ENCODE measurements around the gene SHISAL1.

The SHISAL1 gene

DNA sequence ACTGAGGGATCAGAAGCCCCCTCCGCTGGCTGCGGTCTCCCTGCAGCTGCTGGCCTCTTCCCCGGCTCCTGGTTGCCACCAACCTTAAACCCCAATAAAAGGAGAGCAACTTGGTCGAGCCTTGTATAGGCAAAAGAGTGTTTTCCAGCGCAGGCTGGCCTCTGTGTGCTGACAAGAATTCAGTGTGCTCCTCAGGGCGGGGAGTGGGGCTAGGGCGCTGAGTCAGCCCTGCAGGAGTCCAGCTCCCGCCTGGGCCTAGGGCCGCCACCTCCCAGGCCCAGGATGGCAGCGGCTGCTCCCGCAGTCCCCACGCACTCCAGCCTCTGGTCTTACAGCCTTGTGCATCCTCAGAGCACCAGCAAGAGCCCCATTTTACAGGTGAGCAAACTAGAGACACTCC is at the start of gene SHISAL1:
Gene SHISAL1, minus strand, starts transcription at position 186 of the 400 bp plus-strand sequence. CDS start 12,006 bp downstream, outside the sequence.
- H3K4me3 ChIP-seq (ENCODE audit: low read depth, low read length): no peak within 1 kb of the TSS
- H3K9ac ChIP-seq (ENCODE audit: low read depth, low read length): no peak within 1 kb of the TSS
- H3K27me3 ChIP-seq (ENCODE audit: control insufficient read depth, insufficient read depth, low read length): no peaks in the 10 kb centered on the region
- H3K9me3 ChIP-seq (ENCODE audit: control insufficient read depth, insufficient read depth, low read length): no peaks in the 10 kb centered on the region
- no peaks in the 10 kb centered on the region for H3K4me1 ChIP-seq (ENCODE audit: control insufficient read depth, insufficient read depth, low read length)
- H3K36me3 ChIP-seq (ENCODE audit: control insufficient read depth, insufficient read depth, low read length): no peaks in the 10 kb centered on the region

DNA sequence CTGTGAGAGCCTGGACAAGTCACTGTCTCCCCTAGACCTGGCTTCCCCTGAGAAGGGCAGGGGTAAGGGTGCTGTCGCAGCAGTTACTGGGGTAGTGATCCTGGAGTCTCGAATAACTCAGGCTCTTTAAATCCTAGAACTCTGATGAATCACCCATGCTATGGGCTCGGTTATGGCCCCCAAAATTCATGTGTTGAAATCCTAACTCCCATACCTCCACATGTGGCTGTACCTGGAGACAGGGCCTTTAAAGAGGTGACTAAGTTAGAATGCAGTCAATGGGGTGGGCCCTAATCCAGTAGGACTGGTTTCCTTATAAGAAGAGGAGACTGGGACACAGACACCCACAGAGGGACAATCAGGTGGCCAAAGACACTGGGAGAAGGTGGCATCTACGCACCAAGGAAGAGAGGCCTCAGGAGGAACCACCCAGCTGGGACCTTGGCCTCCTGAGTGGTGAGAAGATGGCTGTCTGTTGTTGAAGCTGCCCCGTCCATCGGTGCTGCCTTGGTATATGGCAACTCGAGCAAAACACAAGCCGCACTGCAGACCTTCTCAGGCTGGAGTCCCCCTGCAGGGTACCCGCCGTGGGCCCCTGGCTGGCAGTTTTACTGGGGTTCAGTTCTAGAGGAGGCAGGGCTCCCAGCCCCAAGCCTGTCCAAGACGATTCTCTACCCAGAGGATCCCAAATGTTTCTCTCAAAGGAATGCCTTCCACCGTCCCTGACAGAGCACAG is 48.8 kb upstream of the SHISAL1 start:
- Histone ChIP-seq H3K4me1 (ENCODE audit: control insufficient read depth, insufficient read depth, low read length) (no peaks in the 10 kb centered on the region), H3K27me3 (ENCODE audit: control insufficient read depth, insufficient read depth, low read length) (no peaks in the 10 kb centered on the region), H3K9me3 (ENCODE audit: control insufficient read depth, insufficient read depth, low read length) (no peaks in the 10 kb centered on the region), H3K36me3 (ENCODE audit: control insufficient read depth, insufficient read depth, low read length) (no peaks in the 10 kb centered on the region), H3K9ac (ENCODE audit: low read depth, low read length) (no peak overlapping the region), H3K4me3 (ENCODE audit: low read depth, low read length) (no peak overlapping the region)

- Histone ChIP-seq H3K4me3 (ENCODE audit: low read depth, low read length) (no peak overlapping the region), H3K9me3 (ENCODE audit: control insufficient read depth, insufficient read depth, low read length) (no peaks in the 10 kb centered on the region), H3K4me1 (ENCODE audit: control insufficient read depth, insufficient read depth, low read length) (no peaks in the 10 kb centered on the region), H3K9ac (ENCODE audit: low read depth, low read length) (no peak overlapping the region), H3K36me3 (ENCODE audit: control insufficient read depth, insufficient read depth, low read length) (no peaks in the 10 kb centered on the region), H3K27me3 (ENCODE audit: control insufficient read depth, insufficient read depth, low read length) (no peaks in the 10 kb centered on the region)
These were observed 48.1 kb upstream of the SHISAL1 start for GRCh38 chr22:44360668-44361381.

DNA sequence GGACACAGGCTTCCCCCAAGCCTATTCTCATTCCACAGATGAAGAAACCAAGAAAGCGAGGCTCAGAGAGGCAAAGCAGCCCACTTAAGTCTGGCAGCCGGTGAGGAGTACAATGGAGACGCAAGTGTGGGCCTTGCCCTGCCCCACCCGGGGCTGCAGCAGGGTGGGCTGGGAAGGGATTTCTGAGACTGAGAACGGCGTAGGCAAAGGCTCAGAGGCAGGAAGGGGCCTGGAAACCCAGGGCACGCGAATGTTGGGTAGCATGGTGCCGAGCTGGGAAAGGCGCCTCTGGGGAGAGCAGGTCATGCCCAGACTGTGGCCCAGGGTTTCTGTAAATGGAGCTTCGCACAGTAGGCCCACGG is 47.5 kb upstream of the SHISAL1 start:
- no peaks in the 10 kb centered on the region for H3K4me1 ChIP-seq (ENCODE audit: control insufficient read depth, insufficient read depth, low read length)
- no peak overlapping the region for H3K4me3 ChIP-seq (ENCODE audit: low read depth, low read length)
- no peak overlapping the region for H3K9ac ChIP-seq (ENCODE audit: low read depth, low read length)
- H3K27me3 ChIP-seq (ENCODE audit: control insufficient read depth, insufficient read depth, low read length): no peaks in the 10 kb centered on the region
- H3K9me3 ChIP-seq (ENCODE audit: control insufficient read depth, insufficient read depth, low read length): no peaks in the 10 kb centered on the region
- no peaks in the 10 kb centered on the region for H3K36me3 ChIP-seq (ENCODE audit: control insufficient read depth, insufficient read depth, low read length)

GRCh38 chr22:44359496-44360110 is 46.9 kb upstream of the SHISAL1 start:
- Histone ChIP-seq H3K4me3 (ENCODE audit: low read depth, low read length) (no peak overlapping the region), H3K4me1 (ENCODE audit: control insufficient read depth, insufficient read depth, low read length) (no peaks in the 10 kb centered on the region), H3K9ac (ENCODE audit: low read depth, low read length) (no peak overlapping the region), H3K27me3 (ENCODE audit: control insufficient read depth, insufficient read depth, low read length) (no peaks in the 10 kb centered on the region), H3K9me3 (ENCODE audit: control insufficient read depth, insufficient read depth, low read length) (no peaks in the 10 kb centered on the region), H3K36me3 (ENCODE audit: control insufficient read depth, insufficient read depth, low read length) (no peaks in the 10 kb centered on the region)

DNA sequence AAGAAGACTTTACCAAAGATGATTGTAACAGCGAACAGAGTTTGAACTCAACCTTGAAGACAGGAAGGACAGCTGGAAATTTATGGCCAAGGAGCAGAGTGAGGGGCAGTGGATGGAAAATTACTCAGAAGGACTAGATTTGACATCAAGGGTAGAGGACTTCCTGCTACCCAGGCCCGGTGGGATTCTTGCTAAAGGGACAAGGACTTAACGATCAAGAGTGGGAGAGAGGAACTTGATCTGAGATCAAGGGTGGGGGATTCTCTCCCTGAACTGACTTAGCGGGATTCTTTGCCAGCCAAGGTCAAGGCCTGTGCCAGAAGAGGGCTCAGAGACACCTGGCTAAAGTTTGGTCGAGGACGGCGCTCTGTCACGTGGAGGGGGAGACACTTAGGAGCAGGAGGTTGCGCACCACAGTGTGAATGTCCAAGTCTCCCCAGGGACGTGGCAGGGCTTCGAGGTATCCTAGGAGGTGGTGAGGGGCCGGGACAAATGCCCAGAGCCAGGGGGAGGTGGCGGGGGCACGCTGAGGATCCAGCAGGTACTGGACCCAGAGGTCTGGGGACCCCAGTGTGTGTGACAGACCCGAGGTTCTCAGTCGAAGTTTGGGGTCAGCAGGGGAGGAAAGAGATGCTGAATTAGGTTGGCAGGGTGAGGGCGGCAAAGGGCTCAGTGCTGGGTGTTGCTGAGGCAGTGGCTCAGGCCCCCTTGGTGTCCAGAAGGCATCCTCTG is 46.1 kb upstream of the SHISAL1 start:
- H3K9me3 ChIP-seq (ENCODE audit: control insufficient read depth, insufficient read depth, low read length): no peaks in the 10 kb centered on the region
- no peak overlapping the region for H3K9ac ChIP-seq (ENCODE audit: low read depth, low read length)
- no peaks in the 10 kb centered on the region for H3K4me1 ChIP-seq (ENCODE audit: control insufficient read depth, insufficient read depth, low read length)
- H3K27me3 ChIP-seq (ENCODE audit: control insufficient read depth, insufficient read depth, low read length): no peaks in the 10 kb centered on the region
- no peaks in the 10 kb centered on the region for H3K36me3 ChIP-seq (ENCODE audit: control insufficient read depth, insufficient read depth, low read length)
- H3K4me3 ChIP-seq (ENCODE audit: low read depth, low read length): no peak overlapping the region

- H3K9ac ChIP-seq (ENCODE audit: low read depth, low read length): no peak overlapping the region
- no peaks in the 10 kb centered on the region for H3K9me3 ChIP-seq (ENCODE audit: control insufficient read depth, insufficient read depth, low read length)
- H3K4me1 ChIP-seq (ENCODE audit: control insufficient read depth, insufficient read depth, low read length): no peaks in the 10 kb centered on the region
These were observed 45.3 kb upstream of the SHISAL1 start for GRCh38 chr22:44357966-44358465.

GRCh38 chr22:44357296-44357965 is 44.7 kb upstream of the SHISAL1 start:
- H3K4me3 ChIP-seq (ENCODE audit: low read depth, low read length): no peak overlapping the region
- no peaks in the 10 kb centered on the region for H3K4me1 ChIP-seq (ENCODE audit: control insufficient read depth, insufficient read depth, low read length)
- no peak overlapping the region for H3K9ac ChIP-seq (ENCODE audit: low read depth, low read length)
- no peaks in the 10 kb centered on the region for H3K9me3 ChIP-seq (ENCODE audit: control insufficient read depth, insufficient read depth, low read length)
- no peaks in the 10 kb centered on the region for H3K27me3 ChIP-seq (ENCODE audit: control insufficient read depth, insufficient read depth, low read length)
- no peaks in the 10 kb centered on the region for H3K36me3 ChIP-seq (ENCODE audit: control insufficient read depth, insufficient read depth, low read length)

More at GRCh38 chr22:44357966-44358465, 45.3 kb upstream of the SHISAL1 start:
- Histone ChIP-seq H3K4me3 (ENCODE audit: low read depth, low read length) (no peak overlapping the region), H3K27me3 (ENCODE audit: control insufficient read depth, insufficient read depth, low read length) (no peaks in the 10 kb centered on the region), H3K36me3 (ENCODE audit: control insufficient read depth, insufficient read depth, low read length) (no peaks in the 10 kb centered on the region)

GRCh38 chr22:44355716-44356070 is 42.9 kb upstream of the SHISAL1 start:
- Histone ChIP-seq H3K9me3 (ENCODE audit: control insufficient read depth, insufficient read depth, low read length) (no peaks in the 10 kb centered on the region), H3K9ac (ENCODE audit: low read depth, low read length) (no peak overlapping the region), H3K27me3 (ENCODE audit: control insufficient read depth, insufficient read depth, low read length) (no peaks in the 10 kb centered on the region), H3K36me3 (ENCODE audit: control insufficient read depth, insufficient read depth, low read length) (no peaks in the 10 kb centered on the region), H3K4me3 (ENCODE audit: low read depth, low read length) (no peak overlapping the region), H3K4me1 (ENCODE audit: control insufficient read depth, insufficient read depth, low read length) (no peaks in the 10 kb centered on the region)

GRCh38 chr22:44354288-44354687 is 41.5 kb upstream of the SHISAL1 start:
- Histone ChIP-seq H3K36me3 (ENCODE audit: control insufficient read depth, insufficient read depth, low read length) (no peaks in the 10 kb centered on the region), H3K4me1 (ENCODE audit: control insufficient read depth, insufficient read depth, low read length) (no peaks in the 10 kb centered on the region), H3K9ac (ENCODE audit: low read depth, low read length) (no peak overlapping the region), H3K27me3 (ENCODE audit: control insufficient read depth, insufficient read depth, low read length) (no peaks in the 10 kb centered on the region), H3K4me3 (ENCODE audit: low read depth, low read length) (no peak overlapping the region), H3K9me3 (ENCODE audit: control insufficient read depth, insufficient read depth, low read length) (no peaks in the 10 kb centered on the region)

DNA sequence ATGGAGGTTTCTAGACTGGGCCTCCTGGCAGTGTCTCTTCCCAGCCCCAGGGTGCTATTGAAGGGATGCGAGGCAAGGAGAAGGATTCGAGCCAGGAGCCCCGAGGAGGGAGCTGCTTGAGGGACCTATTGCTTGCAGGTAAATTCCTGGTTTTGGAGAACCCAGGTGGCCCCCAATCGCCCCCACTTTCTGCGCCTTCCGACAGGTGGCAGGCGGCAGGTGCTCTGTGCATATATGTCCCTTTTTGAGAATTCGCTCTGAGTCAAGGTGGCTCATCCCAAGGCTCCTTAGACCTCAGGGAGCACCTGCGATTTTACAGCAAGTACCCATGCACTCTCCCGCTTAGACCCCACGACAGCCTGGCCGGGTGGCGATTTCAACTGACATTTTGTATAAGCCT is 40.3 kb upstream of the SHISAL1 start:
- Histone ChIP-seq H3K9ac (ENCODE audit: low read depth, low read length) (no peak overlapping the region), H3K36me3 (ENCODE audit: control insufficient read depth, insufficient read depth, low read length) (no peaks in the 10 kb centered on the region), H3K4me3 (ENCODE audit: low read depth, low read length) (no peak overlapping the region), H3K27me3 (ENCODE audit: control insufficient read depth, insufficient read depth, low read length) (no peaks in the 10 kb centered on the region), H3K9me3 (ENCODE audit: control insufficient read depth, insufficient read depth, low read length) (no peaks in the 10 kb centered on the region), H3K4me1 (ENCODE audit: control insufficient read depth, insufficient read depth, low read length) (no peaks in the 10 kb centered on the region)
